MCF 10A (cell line): ENCODE measurements around the gene LGALS8. TPM values are rescaled to one million over a fixed set of nuclear protein-coding genes. Genes with fewer than 3 reads are reported as not detected.
"Not testable (repeated sequence)": the region's sequence is repeated elsewhere in the genome, so short reads cannot be mapped to it uniquely, and the experiment has no call there.

Experiments
- BruUV-seq: library from RNA; stranded (reverse); fragments of 400-500 nt; replicated peaks from 2 replicates; lab custom pipeline; 2021; lab: Mats Ljungman, UMichigan
- CTCF ChIA-PET: fragments of 300-600 bp; sonication (Branson Sonifier 250); formaldehyde crosslinking; extraction: SDS; loops from one replicate; lab custom pipeline; 2021; ENCODE audit warnings: antibody characterized with exemption, inconsistent platforms; lab: Yijun Ruan, JAX
- POLR2A ChIA-PET: fragments of 300-600, 350-650 bp; sonication (Branson Sonifier 250); formaldehyde crosslinking; extraction: SDS; loops from one replicate; lab custom pipeline; 2020; ENCODE audit warnings: antibody characterized with exemption, inconsistent platforms; lab: Yijun Ruan, JAX
- DNase-seq: peaks from one replicate; pipeline ENCODE4 v3.0.0-alpha.2; 2018; ENCODE audit not compliant: unreplicated experiment
- H3K27ac Mint-ChIP-seq: one replicate; pipeline ENCODE4 v1.8.0; 2022; ENCODE audit warnings: mild to moderate bottlenecking, low read depth, mixed read lengths; ENCODE audit not compliant: unreplicated experiment
- H3K27me3 Mint-ChIP-seq: one replicate; pipeline ENCODE4 v1.8.0; 2022; ENCODE audit warnings: mixed read lengths; ENCODE audit not compliant: insufficient read depth, unreplicated experiment
- H3K36me3 Mint-ChIP-seq: one replicate; pipeline ENCODE4 v1.8.0; 2022; ENCODE audit warnings: mild to moderate bottlenecking, moderate library complexity, mixed read lengths; ENCODE audit not compliant: insufficient read depth, unreplicated experiment
- H3K4me1 Mint-ChIP-seq: one replicate; pipeline ENCODE4 v1.8.0; 2022; ENCODE audit warnings: mixed read lengths; ENCODE audit not compliant: insufficient read depth, unreplicated experiment
- H3K4me3 Mint-ChIP-seq: one replicate; pipeline ENCODE4 v1.8.0; 2022; ENCODE audit warnings: mild to moderate bottlenecking, moderate library complexity, mixed read lengths; ENCODE audit not compliant: unreplicated experiment
- H3K9me3 Mint-ChIP-seq: one replicate; pipeline ENCODE4 v1.8.0; 2022; ENCODE audit warnings: mixed read lengths; ENCODE audit not compliant: unreplicated experiment
- intact Hi-C: fragments of 100-400 bp; cut with micrococcal nuclease; formaldehyde crosslinking; loops from 2 replicates; pipeline ENCODE4 v1.14.1; 2022
- total RNA-seq: library from RNA; stranded (reverse); gene quantifications from 2 replicates; pipeline ENCODE4 v1.2.3, GENCODE V29; 2022
- TF ChIP-seq, protein P1 (sequence below): fragments of 200-600 bp; IDR thresholded peaks from one replicate; pipeline ENCODE4 v1.8.0; 2022; ENCODE audit warnings: antibody characterized with exemption, mild to moderate bottlenecking; ENCODE audit not compliant: unreplicated experiment

Gene LGALS8
- total RNA-seq, 1 experiment from 2014 or later, result 73.2 TPM

DNA sequence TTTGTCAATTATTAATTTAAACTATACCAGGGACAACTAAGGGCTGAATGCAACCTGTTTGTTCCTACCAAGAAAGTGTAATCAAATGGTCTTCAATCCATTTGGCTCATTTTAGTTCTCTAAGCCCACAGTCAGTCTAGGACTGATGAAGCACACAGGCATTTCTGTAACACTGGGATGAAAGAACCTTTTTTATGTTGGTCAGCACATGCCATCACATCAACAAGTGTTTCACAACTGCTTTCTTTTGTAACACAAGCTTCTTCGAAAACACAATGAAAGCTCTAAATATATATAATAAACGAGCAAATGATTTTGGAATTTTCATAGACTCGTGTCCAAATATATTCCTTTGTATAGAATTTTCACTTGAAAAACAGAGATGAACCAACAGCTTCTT is 51.7 kb downstream of the LGALS8 start:
- no peaks in the 10 kb centered on the region for H3K4me1 Mint-ChIP-seq
- peaks cover 100% of the 10 kb centered on the region for H3K36me3 Mint-ChIP-seq
- H3K9me3 Mint-ChIP-seq, result no peaks in the 10 kb centered on the region
- ChIA-PET CTCF (interaction anchor here (0.7 to 1.0 kb wide), 2 partner anchors 34 to 38 kb away, joined by 3 read pairs; no protein-coding TSS in a partner anchor), POLR2A (interaction anchor here (1.5 to 2.2 kb wide), 2 partner anchors 18 to 28 kb away, joined by 4 to 7 read pairs; partner anchors contain the start of gene HEATR1)
- no peak overlapping the region for H3K4me3 Mint-ChIP-seq
- TF ChIP-seq, protein P1, sequence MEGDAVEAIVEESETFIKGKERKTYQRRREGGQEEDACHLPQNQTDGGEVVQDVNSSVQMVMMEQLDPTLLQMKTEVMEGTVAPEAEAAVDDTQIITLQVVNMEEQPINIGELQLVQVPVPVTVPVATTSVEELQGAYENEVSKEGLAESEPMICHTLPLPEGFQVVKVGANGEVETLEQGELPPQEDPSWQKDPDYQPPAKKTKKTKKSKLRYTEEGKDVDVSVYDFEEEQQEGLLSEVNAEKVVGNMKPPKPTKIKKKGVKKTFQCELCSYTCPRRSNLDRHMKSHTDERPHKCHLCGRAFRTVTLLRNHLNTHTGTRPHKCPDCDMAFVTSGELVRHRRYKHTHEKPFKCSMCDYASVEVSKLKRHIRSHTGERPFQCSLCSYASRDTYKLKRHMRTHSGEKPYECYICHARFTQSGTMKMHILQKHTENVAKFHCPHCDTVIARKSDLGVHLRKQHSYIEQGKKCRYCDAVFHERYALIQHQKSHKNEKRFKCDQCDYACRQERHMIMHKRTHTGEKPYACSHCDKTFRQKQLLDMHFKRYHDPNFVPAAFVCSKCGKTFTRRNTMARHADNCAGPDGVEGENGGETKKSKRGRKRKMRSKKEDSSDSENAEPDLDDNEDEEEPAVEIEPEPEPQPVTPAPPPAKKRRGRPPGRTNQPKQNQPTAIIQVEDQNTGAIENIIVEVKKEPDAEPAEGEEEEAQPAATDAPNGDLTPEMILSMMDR, result no peak
- H3K27ac Mint-ChIP-seq, result peak overlapping the region; percentile 0
- H3K27me3 Mint-ChIP-seq, result no peaks in the 10 kb centered on the region
- peak; percentile 15 for DNase-seq
- BruUV-seq, result no TSS peak
- intact Hi-C loops, result no loop called here

DNA sequence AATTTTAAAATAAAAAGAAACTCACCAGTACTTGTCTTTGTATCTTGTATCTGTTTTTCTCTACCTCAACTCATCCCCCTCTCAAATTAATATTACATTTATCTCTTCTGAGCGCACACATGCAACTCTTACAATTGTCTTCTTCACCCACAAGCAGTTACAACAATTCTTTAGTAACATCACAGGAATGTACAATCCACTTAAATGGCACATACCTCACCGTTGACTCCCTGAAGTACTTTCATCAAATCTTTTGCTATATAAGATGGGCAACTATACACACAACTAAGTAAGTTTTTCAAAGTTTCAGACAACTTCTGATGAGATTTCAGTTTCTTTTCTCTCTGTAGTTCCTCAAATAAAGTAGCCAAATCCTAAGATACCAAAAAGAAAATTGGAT is 52.2 kb downstream of the LGALS8 start:
- Mint-ChIP-seq H3K4me1 (no peaks in the 10 kb centered on the region), H3K36me3 (peaks cover 100% of the 10 kb centered on the region), H3K27ac (peak overlapping the region; percentile 0), H3K27me3 (no peaks in the 10 kb centered on the region), H3K9me3 (no peaks in the 10 kb centered on the region), H3K4me3 (no peak overlapping the region)
- intact Hi-C loops, result no loop called here
- BruUV-seq, result no TSS peak
- DNase-seq, result no peak
- POLR2A ChIA-PET, result interaction anchor here (1.5 to 2.2 kb wide), 3 partner anchors 13 to 28 kb away, joined by 4 to 7 read pairs (median 4); partner anchors contain the start of gene HEATR1
- TF ChIP-seq, protein P1, result no peak
- CTCF ChIA-PET, result interaction anchor here (0.7 to 1.0 kb wide), 2 partner anchors 35 to 39 kb away, joined by 3 read pairs; no protein-coding TSS in a partner anchor

DNA sequence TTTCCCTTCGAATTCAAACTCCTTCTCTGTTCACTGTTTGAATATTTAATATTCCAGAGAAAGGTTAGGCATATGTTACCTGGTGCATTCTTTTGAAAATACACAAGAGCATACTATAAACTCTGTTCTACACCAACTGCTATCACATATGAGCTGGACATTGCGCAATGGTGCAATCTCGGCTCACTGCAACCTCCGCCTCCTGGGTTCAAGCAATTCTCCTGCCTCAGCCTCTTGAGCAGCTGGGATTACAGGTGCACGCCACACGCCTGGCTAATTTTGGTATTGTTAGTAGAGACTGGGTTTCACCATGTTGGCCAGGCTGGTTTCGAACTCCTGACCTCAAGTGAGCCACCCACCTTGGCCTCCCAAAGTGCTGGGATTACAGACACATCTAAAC is 53.3 kb downstream of the LGALS8 start:
- H3K4me3 Mint-ChIP-seq, intact Hi-C loops, H3K27me3 Mint-ChIP-seq, CTCF ChIA-PET, H3K9me3 Mint-ChIP-seq, H3K4me1 Mint-ChIP-seq, DNase-seq, BruUV-seq: not testable (repeated sequence)
- POLR2A ChIA-PET, result interaction anchor here (0.6 to 1.5 kb wide), 3 partner anchors 14 to 358 kb away, joined by 3 to 4 read pairs (median 3); no protein-coding TSS in a partner anchor
- peak overlapping the region; percentile 51 for H3K27ac Mint-ChIP-seq
- peaks cover 100% of the 10 kb centered on the region for H3K36me3 Mint-ChIP-seq

DNA sequence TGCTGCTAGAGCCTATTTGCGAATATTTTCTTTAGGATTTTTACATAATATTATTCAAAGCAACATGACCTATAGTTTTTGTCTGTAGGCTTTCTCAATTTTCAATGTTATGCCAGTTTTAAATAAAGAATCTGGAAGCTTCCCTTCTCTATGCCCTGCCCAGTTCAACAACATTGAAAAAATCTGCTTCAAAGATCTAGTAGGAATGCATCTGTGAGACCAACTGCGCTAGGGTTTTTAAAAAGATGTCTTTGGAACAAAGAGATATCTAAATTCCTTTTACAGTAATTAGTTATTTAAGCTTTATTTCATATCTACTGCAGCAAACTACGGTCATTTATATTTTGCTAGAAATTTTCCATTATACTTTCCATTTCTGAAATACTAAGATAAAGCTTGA is 54.9 kb downstream of the LGALS8 start:
- peaks cover 100% of the 10 kb centered on the region for H3K36me3 Mint-ChIP-seq
- TF ChIP-seq, protein P1, result no peak
- intact Hi-C loops, result no loop called here
- BruUV-seq, result no TSS peak
- no peaks in the 10 kb centered on the region for H3K4me1 Mint-ChIP-seq
- no peaks in the 10 kb centered on the region for H3K9me3 Mint-ChIP-seq
- H3K27me3 Mint-ChIP-seq, result no peaks in the 10 kb centered on the region
- CTCF ChIA-PET, result interaction anchor here (1.0 to 1.2 kb wide), 2 partner anchors 21 to 291 kb away, joined by 4 read pairs; no protein-coding TSS in a partner anchor
- H3K4me3 Mint-ChIP-seq, result no peak overlapping the region
- POLR2A ChIA-PET, result interaction anchor here (1.0 to 1.5 kb wide), 2 partner anchors 9 to 13 kb away, joined by 4 to 5 read pairs; no protein-coding TSS in a partner anchor
- DNase-seq, result no peak
- H3K27ac Mint-ChIP-seq, result no peak overlapping the region

DNA sequence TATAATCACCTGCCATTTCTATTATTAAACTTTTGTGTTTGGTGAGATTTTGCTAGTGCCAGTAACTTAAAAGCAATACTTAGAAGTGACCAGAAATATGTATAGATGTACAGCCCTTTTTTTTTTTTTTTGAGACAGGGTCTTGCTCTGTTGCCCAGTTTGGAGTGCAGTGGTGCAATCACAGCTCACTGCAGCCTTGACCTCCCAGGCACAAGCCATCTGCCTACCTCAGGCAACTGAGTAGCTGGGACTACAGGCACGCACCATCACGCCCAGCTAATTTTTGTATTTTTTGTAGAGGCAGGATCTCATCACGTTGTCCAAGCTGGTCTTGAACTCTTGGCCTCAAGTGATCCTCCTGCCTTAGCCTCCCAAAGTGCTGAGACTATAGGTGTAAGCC is 56.6 kb downstream of the LGALS8 start:
- peaks cover 100% of the 10 kb centered on the region for H3K36me3 Mint-ChIP-seq
- H3K9me3 Mint-ChIP-seq, DNase-seq, H3K27me3 Mint-ChIP-seq, H3K4me1 Mint-ChIP-seq, H3K27ac Mint-ChIP-seq, intact Hi-C loops, H3K4me3 Mint-ChIP-seq, BruUV-seq: not testable (repeated sequence)
- POLR2A ChIA-PET, result interaction anchor here (0.8 to 1.1 kb wide), 5 partner anchors 24 to 279 kb away, joined by 3 to 4 read pairs (median 3); partner anchors contain the start of gene HEATR1
- CTCF ChIA-PET, result interaction anchor here (0.5 to 1.5 kb wide), 9 partner anchors 11 to 489 kb away, joined by 3 to 6 read pairs (median 3); no protein-coding TSS in a partner anchor
